AG20443 (cell line): ENCODE measurements around the gene PLK5.
"Not testable (repeated sequence)": the region's sequence is repeated elsewhere in the genome, so short reads cannot be mapped to it uniquely, and the experiment has no call there.

ENCODE experiments used
- DNase-seq: peaks from one replicate; pipeline ENCODE4 v3.0.0; 2012; ENCODE audit warnings: low spot score, mixed read lengths

Gene PLK5

GRCh38 chr19:1523412-1524286, at the start of gene PLK5:
Gene PLK5 (plus strand): TSS chr19:1524077. CDS start chr19:1526997, 2,920 bp downstream.
- DNase-seq, result peak; percentile 22

GRCh38 chr19:1474765-1475351, 49.0 kb upstream of the PLK5 start:
- DNase-seq, result no peak

GRCh38 chr19:1475751-1476437, 48.0 kb upstream of the PLK5 start:
- no peak for DNase-seq

- DNase-seq, result not testable (repeated sequence)
Observed at GRCh38 chr19:1477056-1477455, 46.8 kb upstream of the PLK5 start.

GRCh38 chr19:1478934-1479707, 44.8 kb upstream of the PLK5 start, which contains the start of gene C19orf25:
Gene C19orf25 (minus strand): TSS chr19:1479215. CDS start chr19:1478903, 312 bp downstream.
- peak; percentile 97 for DNase-seq

- no peak for DNase-seq
Observed at GRCh38 chr19:1481224-1481892, 42.5 kb upstream of the PLK5 start.

- no peak for DNase-seq
Observed at GRCh38 chr19:1481893-1482360, 42.0 kb upstream of the PLK5 start.

- DNase-seq, result no peak
Observed at GRCh38 chr19:1482361-1483130, 41.3 kb upstream of the PLK5 start.

- no peak for DNase-seq
Observed at GRCh38 chr19:1483131-1483978, 40.5 kb upstream of the PLK5 start.

- no peak for DNase-seq
Observed at GRCh38 chr19:1483979-1484428, 39.9 kb upstream of the PLK5 start.

GRCh38 chr19:1486720-1487575, 36.9 kb upstream of the PLK5 start:
- no peak for DNase-seq

GRCh38 chr19:1487576-1488281, 36.1 kb upstream of the PLK5 start:
- no peak for DNase-seq

GRCh38 chr19:1488282-1488601, 35.6 kb upstream of the PLK5 start:
- DNase-seq, result no peak

- no peak for DNase-seq
Observed at GRCh38 chr19:1489463-1490310, 34.2 kb upstream of the PLK5 start.

GRCh38 chr19:1490311-1491113, 33.4 kb upstream of the PLK5 start, which contains the start of gene PCSK4:
Gene PCSK4 (minus strand): TSS chr19:1490350. CDS start chr19:1490346, 4 bp downstream.
- peak; percentile 96 for DNase-seq
